Epithelial cell of proximal tubule (primary cell): ENCODE results near the gene AP1AR. TPM values are rescaled to one million over a fixed set of nuclear protein-coding genes. Genes with fewer than 3 reads are reported as not detected.

Source experiments
- DNase-seq: peaks from one replicate; pipeline ENCODE4 v3.0.0-alpha.2; 2011; ENCODE audit warnings: low read depth
- H3K4me3 ChIP-seq: 2 replicates; pipeline ENCODE4 v1.5.1; 2011; ENCODE audit warnings: low read depth, mild to moderate bottlenecking, low read length
- total RNA-seq: library from RNA; depleted of rRNA; stranded (reverse); fragments of >200 nt; gene quantifications from 2 replicates; pipeline ENCODE4 v1.2.3, GENCODE V29; 2015
- TF ChIP-seq, protein P1 (sequence below): conservative IDR thresholded peaks from 2 replicates; pipeline ENCODE4 v1.5.1; 2012; ENCODE audit warnings: low read depth, mild to moderate bottlenecking, low read length

Gene AP1AR
- total RNA-seq, 1 donor from 2014 or later: 19.1 TPM

DNA sequence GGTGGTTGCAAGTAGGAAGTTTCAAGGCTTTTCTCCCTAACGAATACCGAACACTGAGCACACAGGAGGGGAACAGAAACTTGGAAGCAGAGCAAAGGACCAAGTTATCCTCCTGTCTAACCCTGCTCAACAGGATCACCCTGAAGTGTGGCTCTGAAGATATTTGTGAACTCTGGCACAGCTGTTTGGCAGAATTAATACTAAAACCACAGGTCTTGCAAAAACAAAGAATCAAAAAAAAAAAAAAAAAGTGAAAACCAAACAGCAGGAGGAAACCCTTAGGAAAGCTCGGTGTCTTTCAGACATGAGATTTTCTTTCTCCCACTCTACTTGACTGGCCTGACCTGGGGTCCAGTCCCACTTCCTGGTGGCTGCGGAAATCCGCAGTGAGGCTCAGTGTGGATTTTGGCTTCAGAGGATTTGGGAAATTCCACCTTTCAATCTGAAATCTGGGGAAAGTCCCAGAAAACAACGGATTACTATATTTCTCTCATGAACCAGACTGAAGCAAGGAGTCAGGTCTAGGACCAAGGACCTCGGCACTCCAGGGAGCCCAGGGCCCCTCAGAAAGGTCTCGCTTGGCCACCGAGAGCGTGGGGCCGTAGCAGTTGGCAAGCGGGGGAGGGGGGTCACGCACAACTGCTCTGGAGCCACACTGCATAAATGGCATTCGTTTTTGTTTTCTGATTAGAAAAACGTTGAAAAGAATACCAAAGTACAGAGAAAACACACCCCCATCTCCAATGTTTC is 53.2 kb downstream of the AP1AR start:
- TF ChIP-seq, protein P1, sequence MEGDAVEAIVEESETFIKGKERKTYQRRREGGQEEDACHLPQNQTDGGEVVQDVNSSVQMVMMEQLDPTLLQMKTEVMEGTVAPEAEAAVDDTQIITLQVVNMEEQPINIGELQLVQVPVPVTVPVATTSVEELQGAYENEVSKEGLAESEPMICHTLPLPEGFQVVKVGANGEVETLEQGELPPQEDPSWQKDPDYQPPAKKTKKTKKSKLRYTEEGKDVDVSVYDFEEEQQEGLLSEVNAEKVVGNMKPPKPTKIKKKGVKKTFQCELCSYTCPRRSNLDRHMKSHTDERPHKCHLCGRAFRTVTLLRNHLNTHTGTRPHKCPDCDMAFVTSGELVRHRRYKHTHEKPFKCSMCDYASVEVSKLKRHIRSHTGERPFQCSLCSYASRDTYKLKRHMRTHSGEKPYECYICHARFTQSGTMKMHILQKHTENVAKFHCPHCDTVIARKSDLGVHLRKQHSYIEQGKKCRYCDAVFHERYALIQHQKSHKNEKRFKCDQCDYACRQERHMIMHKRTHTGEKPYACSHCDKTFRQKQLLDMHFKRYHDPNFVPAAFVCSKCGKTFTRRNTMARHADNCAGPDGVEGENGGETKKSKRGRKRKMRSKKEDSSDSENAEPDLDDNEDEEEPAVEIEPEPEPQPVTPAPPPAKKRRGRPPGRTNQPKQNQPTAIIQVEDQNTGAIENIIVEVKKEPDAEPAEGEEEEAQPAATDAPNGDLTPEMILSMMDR: no peak
- no peak for DNase-seq
- H3K4me3 ChIP-seq: peak overlapping the region; percentile 80

DNA sequence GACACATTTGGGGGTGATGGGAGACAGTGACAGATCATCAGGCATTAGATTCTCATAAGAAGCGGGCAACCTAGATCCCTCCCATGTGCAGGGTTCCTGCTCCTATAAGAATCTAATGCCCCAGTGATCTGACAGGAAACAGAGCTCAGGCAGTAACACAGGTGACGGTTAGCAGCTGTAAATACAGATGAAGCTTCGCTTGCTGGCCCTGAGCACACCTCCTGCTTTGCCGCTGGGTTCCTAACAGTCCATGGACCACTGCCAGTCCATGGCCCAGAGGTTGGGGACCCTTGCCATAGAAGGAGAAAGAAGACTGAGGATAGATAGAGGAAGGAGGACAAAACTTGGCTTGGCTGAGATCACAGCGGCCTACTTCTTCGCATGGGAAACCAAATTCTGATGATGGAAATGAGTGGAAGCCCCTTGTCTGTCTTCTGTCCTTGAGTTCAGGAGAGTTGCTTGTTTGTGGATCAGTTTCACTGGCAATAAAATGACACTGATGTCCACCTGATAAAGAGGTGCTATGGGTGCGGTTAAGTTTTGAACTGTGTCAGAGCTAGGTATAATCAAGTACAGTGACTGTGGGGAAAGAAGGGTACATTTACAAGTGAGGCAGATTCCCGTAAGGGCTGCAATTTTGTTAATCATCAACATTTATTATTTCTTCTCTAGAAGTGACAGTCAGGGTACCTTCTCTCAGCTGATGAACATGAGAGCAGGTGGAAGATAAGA is 55.8 kb downstream of the AP1AR start:
- DNase-seq: no peak
- no peak overlapping the region for H3K4me3 ChIP-seq
- TF ChIP-seq, protein P1: no peak

DNA sequence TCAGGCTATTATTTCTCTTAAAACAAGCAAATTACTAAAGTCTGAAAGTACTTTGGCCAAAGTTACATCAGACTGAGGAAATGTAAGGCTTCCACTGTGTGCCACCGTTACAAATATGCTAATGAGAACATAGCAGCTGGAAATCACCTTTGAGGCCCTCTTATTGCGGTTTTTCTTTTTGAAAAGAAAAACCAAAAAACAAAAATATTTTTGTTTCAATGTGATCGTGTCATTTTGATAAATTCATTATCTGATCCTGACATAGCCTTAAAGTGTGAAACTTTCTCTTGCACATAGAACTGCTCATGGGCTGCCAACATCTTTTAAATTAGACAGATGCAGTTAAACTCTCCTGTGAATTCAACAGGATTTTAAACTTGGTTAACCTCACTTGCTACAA is 56.9 kb downstream of the AP1AR start:
- TF ChIP-seq, protein P1: no peak
- DNase-seq: no peak
- H3K4me3 ChIP-seq: no peak overlapping the region

DNA sequence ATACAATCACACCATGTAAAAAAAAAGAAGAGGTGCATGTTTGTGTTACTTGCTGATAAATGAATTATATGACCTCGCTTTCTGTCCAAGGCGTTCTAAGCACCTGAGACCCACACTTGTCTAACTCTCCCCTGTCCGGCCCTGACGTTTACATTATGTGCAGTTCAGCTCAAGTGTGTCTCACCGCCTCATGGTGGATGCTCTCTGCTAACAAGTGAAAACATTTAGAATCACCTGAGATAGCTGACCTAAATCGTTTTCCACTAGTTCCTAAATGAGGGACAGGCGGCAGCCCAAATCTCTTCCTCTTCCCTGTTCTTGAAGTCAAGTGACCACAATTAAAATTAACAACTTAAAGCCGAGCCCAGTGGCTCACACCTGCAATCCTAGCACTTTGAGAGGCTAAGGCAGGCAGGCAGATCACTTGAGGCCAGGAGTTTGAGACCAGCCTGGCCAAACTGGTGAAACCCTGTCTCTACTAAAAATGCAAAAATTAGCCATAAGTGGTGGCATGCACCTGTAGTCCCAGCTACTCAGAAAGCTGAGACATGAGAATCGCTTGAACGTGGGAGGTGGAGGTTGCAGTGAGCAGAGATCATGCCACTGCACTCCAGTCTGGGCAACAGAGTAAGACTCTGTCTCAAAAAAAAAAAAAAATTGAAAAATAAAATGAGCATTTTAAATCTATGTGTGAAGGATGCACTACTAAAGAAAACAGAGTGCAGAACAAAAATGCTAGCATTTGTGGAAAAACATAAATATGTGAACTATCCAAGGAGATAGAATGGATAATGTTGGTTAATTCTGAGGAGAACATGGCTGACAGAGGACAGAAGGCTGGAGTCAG is 58.0 kb downstream of the AP1AR start:
- DNase-seq: no peak
- no peak overlapping the region for H3K4me3 ChIP-seq
- TF ChIP-seq, protein P1: no peak

DNA sequence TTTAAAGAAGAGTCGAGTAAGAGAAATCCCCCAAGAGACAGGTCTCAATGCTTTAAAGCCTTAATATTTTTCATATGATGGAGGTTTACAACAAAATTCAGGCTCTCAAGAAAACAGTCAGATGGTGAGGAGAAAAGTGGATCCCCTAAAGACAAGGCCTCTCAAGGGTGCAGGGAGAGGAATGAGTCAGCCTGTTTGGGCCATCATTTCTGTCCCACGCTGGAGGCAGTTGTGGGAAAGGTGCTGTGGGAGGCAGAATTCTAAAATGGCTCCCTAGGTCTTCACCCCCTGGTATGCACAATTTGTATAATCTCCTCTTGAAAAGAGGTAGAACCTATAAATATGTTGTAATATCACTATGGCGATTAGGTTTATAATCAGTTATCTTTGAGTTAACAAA is 58.8 kb downstream of the AP1AR start:
- no peak for DNase-seq
- H3K4me3 ChIP-seq: no peak overlapping the region
- TF ChIP-seq, protein P1: no peak

DNA sequence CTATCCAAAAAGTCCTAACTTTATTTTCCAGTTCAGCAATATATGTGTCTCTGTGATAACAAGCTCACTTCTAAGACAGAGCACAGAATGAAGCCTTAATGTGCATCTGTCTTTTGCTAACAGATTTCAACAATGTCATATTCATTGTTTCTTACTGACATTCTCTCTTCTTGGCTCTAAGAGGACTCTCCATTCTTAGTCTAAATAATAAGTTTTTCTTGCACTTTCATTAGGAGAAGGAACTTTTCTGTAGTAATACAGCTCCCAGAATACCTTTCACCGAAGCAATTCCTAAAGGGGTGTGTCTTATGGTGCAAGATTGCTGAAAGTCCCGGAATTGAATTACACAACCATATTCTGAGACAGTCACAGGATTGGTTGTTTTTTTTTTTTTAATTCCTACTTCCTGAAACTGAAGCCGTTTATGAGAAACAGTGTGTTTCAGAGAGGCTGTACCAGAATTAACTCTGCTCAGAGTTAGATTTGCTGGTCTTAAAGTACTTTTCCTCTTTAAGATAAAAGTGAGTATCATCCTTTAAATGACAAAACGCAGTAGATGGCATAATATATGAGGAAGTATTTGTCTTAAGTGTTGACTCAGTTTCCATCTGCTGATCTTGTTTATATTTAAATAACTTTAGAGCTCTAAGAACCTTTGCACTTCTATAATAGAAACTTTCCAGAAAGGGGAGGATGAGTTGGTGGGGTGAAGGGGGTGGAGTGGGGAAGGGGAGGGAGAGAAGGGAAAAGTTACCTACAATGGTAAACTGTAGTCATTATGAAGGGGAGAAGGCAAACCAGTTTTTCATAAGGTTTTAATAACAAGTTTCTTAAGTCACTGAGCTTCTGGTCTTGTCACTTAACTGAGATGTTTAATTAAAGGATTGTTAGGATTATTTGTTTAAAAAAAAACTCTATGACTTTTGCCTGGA is 65.6 kb downstream of the AP1AR start, which contains the start of gene ALPK1:
Gene ALPK1, plus strand, starts transcription at position 421 of the 932 bp plus-strand sequence.
- TF ChIP-seq, protein P1: no peak
- peak within 1 kb of the TSS; percentile 59 for H3K4me3 ChIP-seq
- peak; percentile 88 for DNase-seq
